ENCODE results near the gene ZDHHC14. TPM values are rescaled to one million over a fixed set of nuclear protein-coding genes. Genes with fewer than 3 reads are reported as not detected.

Gene ZDHHC14
- total RNA-seq, 6 experiments from 2014 or later: 5.2 to 6.7 (median 6.0) TPM

- H3K9me3 Mint-ChIP-seq: no peaks in the 10 kb centered on the region
- DNase-seq: no peak
- H3K36me3 Mint-ChIP-seq (ENCODE audit: low read depth): peaks cover 7% of the 10 kb centered on the region; the same call in 1 of the 2 replicates
- H3K4me3 Mint-ChIP-seq: no peak overlapping the region
- peaks cover 20% of the 10 kb centered on the region for H3K4me1 Mint-ChIP-seq (ENCODE audit: low read depth)
- H3K27me3 Mint-ChIP-seq (ENCODE audit: insufficient read depth): no peaks in the 10 kb centered on the region
- TF ChIP-seq CTCF (IDR thresholded peaks at IDR 0.05): no peak
- no peak overlapping the region for H3K27ac Mint-ChIP-seq
Observed at GRCh38 chr6:157513619-157514485, 132.9 kb downstream of the ZDHHC14 start.

- peak; percentile 79 for DNase-seq
- H3K9me3 Mint-ChIP-seq: no peaks in the 10 kb centered on the region
- H3K4me3 Mint-ChIP-seq: peak overlapping the region; percentile 44
- H3K27ac Mint-ChIP-seq: peak overlapping the region; percentile 72
- H3K27me3 Mint-ChIP-seq (ENCODE audit: insufficient read depth): no peaks in the 10 kb centered on the region
- H3K4me1 Mint-ChIP-seq (ENCODE audit: low read depth): peaks cover 21% of the 10 kb centered on the region
- H3K36me3 Mint-ChIP-seq (ENCODE audit: low read depth): peaks cover 5% of the 10 kb centered on the region; the same call in 1 of the 2 replicates
- TF ChIP-seq CTCF (IDR thresholded peaks at IDR 0.05): no peak
Observed at GRCh38 chr6:157514659-157515496, 133.9 kb downstream of the ZDHHC14 start.

- TF ChIP-seq CTCF (IDR thresholded peaks at IDR 0.05): no peak
- Mint-ChIP-seq H3K27me3 (ENCODE audit: insufficient read depth) (no peaks in the 10 kb centered on the region), H3K27ac (no peak overlapping the region), H3K9me3 (no peaks in the 10 kb centered on the region), H3K36me3 (ENCODE audit: low read depth) (peaks cover 5% of the 10 kb centered on the region; the same call in 1 of the 2 replicates), H3K4me1 (ENCODE audit: low read depth) (peaks cover 21% of the 10 kb centered on the region), H3K4me3 (no peak overlapping the region)
- no peak for DNase-seq
Observed at GRCh38 chr6:157516319-157517026, 135.5 kb downstream of the ZDHHC14 start.

- DNase-seq: no peak
- Mint-ChIP-seq H3K9me3 (no peaks in the 10 kb centered on the region), H3K27me3 (ENCODE audit: insufficient read depth) (no peaks in the 10 kb centered on the region), H3K4me1 (ENCODE audit: low read depth) (peaks cover 21% of the 10 kb centered on the region), H3K36me3 (ENCODE audit: low read depth) (peaks cover 5% of the 10 kb centered on the region; the same call in 1 of the 2 replicates), H3K4me3 (no peak overlapping the region), H3K27ac (no peak overlapping the region)
- no peak for TF ChIP-seq CTCF (IDR thresholded peaks at IDR 0.05)
Observed at GRCh38 chr6:157517601-157518359, 136.8 kb downstream of the ZDHHC14 start.

All from HFFc6 (cell line).